SK-N-SH (cell line): Measurements from ENCODE around the gene DUOXA2. TPM values are rescaled to one million over a fixed set of nuclear protein-coding genes. Genes with fewer than 3 reads are reported as not detected.

Experiments
- CTCF ChIA-PET: fragments of 300-600, 350-600 bp; formaldehyde crosslinking; extraction: SDS; loops from one replicate; lab custom pipeline; 2021; lab: Yijun Ruan, JAX
- POLR2A ChIA-PET: fragments of 350-600 bp; sonication (Branson Sonifier 250); formaldehyde crosslinking; extraction: SDS; loops from one replicate; lab custom pipeline; 2020; ENCODE audit warnings: antibody characterized with exemption, inconsistent platforms; lab: Yijun Ruan, JAX
- DNase-seq: peaks from one replicate; pipeline ENCODE4 v3.0.0; 2012
- H2AFZ ChIP-seq: fragments of 200-600 bp; sonication (generic); 2 replicates; pipeline ENCODE4 v1.8.1; 2016; ENCODE audit warnings: antibody characterized with exemption, mild to moderate bottlenecking, low read depth
- H3F3A ChIP-seq: fragments of 200-600 bp; sonication (generic); replicated peaks from 2 replicates; pipeline ENCODE3; 2016; ENCODE audit warnings: antibody characterized with exemption, mild to moderate bottlenecking; ENCODE audit not compliant: insufficient read depth
- H3K27ac ChIP-seq, 2 experiments: fragments of 200-500 bp in 1 of 2; fragments of 200-600 bp in 1 of 2; sonication (Bioruptor generic) in 1 of 2; sonication (generic), shearing (Covaris generic) in 1 of 2; 2 replicates each; pipeline versions ENCODE4 v1.5.1 to v1.6.1; 2014 to 2016; ENCODE audit warnings: low read depth in 2 of 2, inconsistent platforms in 1 of 2, low read length in 1 of 2, mild to moderate bottlenecking in 1 of 2, mixed read lengths in 1 of 2
- H3K27me3 ChIP-seq: fragments of 200-600 bp; sonication (generic), shearing (Covaris generic); 2 replicates; pipeline ENCODE4 v1.6.1; 2016; ENCODE audit warnings: mixed run types; ENCODE audit not compliant: insufficient read depth
- H3K36me3 ChIP-seq, 2 experiments: fragments of 200-500 bp in 1 of 2; fragments of 200-600 bp in 1 of 2; sonication (Bioruptor generic) in 1 of 2; sonication (generic) in 1 of 2; replicated peaks in 1 of 2; 2 replicates each; pipeline versions ENCODE3 to v1.5.1; 2014 to 2016; ENCODE audit warnings: low read length in 1 of 2, mild to moderate bottlenecking in 1 of 2; ENCODE audit not compliant: insufficient read depth in 2 of 2, control insufficient read depth in 1 of 2
- H3K4me1 ChIP-seq, 2 experiments: fragments of 200-500 bp in 1 of 2; fragments of 200-600 bp in 1 of 2; sonication (Bioruptor generic) in 1 of 2; sonication (generic), shearing (Covaris generic) in 1 of 2; 2 replicates each; pipeline versions ENCODE4 v1.5.1 to v1.6.1; 2014 to 2016; ENCODE audit warnings: low read depth in 1 of 2, low read length in 1 of 2, mixed run types in 1 of 2; ENCODE audit not compliant: insufficient read depth in 2 of 2, control insufficient read depth in 1 of 2
- H3K4me2 ChIP-seq: fragments of 200-600 bp; sonication (generic), shearing (Covaris generic); 2 replicates; pipeline ENCODE4 v1.6.1; 2017; ENCODE audit warnings: mixed run types
- H3K4me3 ChIP-seq, 2 experiments: fragments of 200-500 bp in 1 of 2; fragments of 200-600 bp in 1 of 2; sonication (Bioruptor generic) in 1 of 2; sonication (generic), shearing (Covaris generic) in 1 of 2; 2 replicates each; pipeline versions ENCODE4 v1.5.1 to v1.8.1; 2014 to 2016; ENCODE audit warnings: low read depth in 2 of 2, inconsistent platforms in 1 of 2, low read length in 1 of 2, mild to moderate bottlenecking in 1 of 2, mixed read lengths in 1 of 2, moderate library complexity in 1 of 2
- H3K79me2 ChIP-seq: fragments of 200-600 bp; sonication (generic); 2 replicates; pipeline ENCODE4 v1.8.1; 2017; ENCODE audit warnings: mild to moderate bottlenecking; ENCODE audit not compliant: insufficient read depth
- H3K9ac ChIP-seq: fragments of 200-600 bp; sonication (generic); 2 replicates; pipeline ENCODE4 v1.6.1; 2017; ENCODE audit warnings: mixed run types
- H3K9me2 ChIP-seq: fragments of 200-600 bp; sonication (generic); 2 replicates; pipeline ENCODE4 v1.6.1; 2017; ENCODE audit warnings: mixed run types
- H3K9me3 ChIP-seq: fragments of 200-600 bp; sonication (generic); 2 replicates; pipeline ENCODE4 v1.6.1; 2017; ENCODE audit warnings: mixed run types, mild to moderate bottlenecking, moderate library complexity
- H4K20me1 ChIP-seq: fragments of 200-600 bp; sonication (generic); 2 replicates; pipeline ENCODE4 v1.6.1; 2017; ENCODE audit warnings: mild to moderate bottlenecking, mixed run types; ENCODE audit not compliant: insufficient read depth
- CHD2 ChIP-seq: fragments of 150-350 bp; IDR thresholded peaks from 2 replicates; pipeline ENCODE4 v1.6.1; 2018; ENCODE audit warnings: low read length; ENCODE audit not compliant: partially characterized antibody
- ELF1 ChIP-seq: IDR thresholded peaks from 2 replicates; pipeline ENCODE4 v1.4.0; 2012
- EP300 ChIP-seq, 2 experiments: IDR thresholded peaks; 2 replicates each; pipeline versions ENCODE4 v1.4.0 to v1.6.1; 2012; ENCODE audit warnings: borderline replicate concordance in 1 of 2, low read depth in 1 of 2, low read length in 1 of 2
- EZH2phosphoT487 ChIP-seq: fragments of 200-600 bp; sonication (generic); IDR thresholded peaks from 2 replicates; pipeline ENCODE4 v1.6.1; 2017; ENCODE audit warnings: low read depth, mixed run types, mild to moderate bottlenecking, antibody characterized with exemption, moderate library complexity, borderline replicate concordance
- FOXJ3 ChIP-seq: sonication (generic); formaldehyde crosslinking; IDR thresholded peaks from 2 replicates; pipeline ENCODE4 v1.5.1; 2020; ENCODE audit warnings: mild to moderate bottlenecking, missing genetic modification reagents
- FOXM1 ChIP-seq: IDR thresholded peaks from 2 replicates; pipeline ENCODE4 v1.4.0; 2012; ENCODE audit warnings: low read depth, mild to moderate bottlenecking
- GATA2 ChIP-seq: sonication (generic); formaldehyde crosslinking; IDR thresholded peaks from 2 replicates; pipeline ENCODE4 v1.5.0; 2020; ENCODE audit warnings: mild to moderate bottlenecking, missing genetic modification reagents
- NRF1 ChIP-seq: IDR thresholded peaks from 2 replicates; pipeline ENCODE4 v1.6.1; 2012; ENCODE audit warnings: low read depth, mild to moderate bottlenecking, low read length
- POLR2AphosphoS5 ChIP-seq: IDR thresholded peaks from 2 replicates; pipeline ENCODE4 v1.6.1; 2012; ENCODE audit warnings: low read depth, low read length
- RCOR1 ChIP-seq: fragments of 150-350 bp; IDR thresholded peaks from 2 replicates; pipeline ENCODE4 v1.6.1; 2017; ENCODE audit warnings: antibody characterized with exemption, low read length
- RFX5 ChIP-seq: IDR thresholded peaks from 2 replicates; pipeline ENCODE4 v1.6.1; 2012; ENCODE audit warnings: mild to moderate bottlenecking, improper control_type of control experiment, low read length
- TAF1 ChIP-seq: IDR thresholded peaks from 2 replicates; pipeline ENCODE4 v1.6.1; 2012; ENCODE audit warnings: low read depth, mild to moderate bottlenecking, low read length, moderate library complexity, borderline replicate concordance
- TEAD4 ChIP-seq: IDR thresholded peaks from 2 replicates; pipeline ENCODE4 v1.4.0; 2012; ENCODE audit warnings: mild to moderate bottlenecking, borderline replicate concordance; ENCODE audit not compliant: insufficient read depth
- USF1 ChIP-seq: IDR thresholded peaks from 2 replicates; pipeline ENCODE4 v1.4.0; 2012; ENCODE audit warnings: low read depth, borderline replicate concordance
- YY1 ChIP-seq: IDR thresholded peaks from 2 replicates; pipeline ENCODE4 v1.4.0; 2012; ENCODE audit warnings: low read depth, mild to moderate bottlenecking
- WGBS: methylation state at CpG from one replicate; pipeline ENCODE4 v1.1.6; 2017; ENCODE audit warnings: low lambda C conversion rate; 5-methylcytosine and 5-hydroxymethylcytosine counted together
- polyA plus RNA-seq, 3 experiments: library from polyadenylated mRNA; depleted of rRNA; stranded (reverse); fragments of >200 nt; gene quantifications; 2 replicates each; pipeline ENCODE4 v1.2.3, GENCODE V29; 2012
- TF ChIP-seq, protein P1 (sequence below): IDR thresholded peaks from 2 replicates; pipeline ENCODE4 v1.6.1; 2012; ENCODE audit warnings: mild to moderate bottlenecking, low read depth, low read length, moderate library complexity
- TF ChIP-seq, protein P2 (sequence below): IDR thresholded peaks from 2 replicates; pipeline ENCODE4 v1.4.0; 2012; ENCODE audit warnings: low read depth, borderline replicate concordance

Gene DUOXA2
- polyA plus RNA-seq, 1 of the 3 experiments (the other 2 are of a cell fraction) = not detected

GRCh38 chr15:45143946-45144345, 29.8 kb downstream of the DUOXA2 start:
- Histone ChIP-seq H3K4me2 (no peak overlapping the region), H3F3A (no peaks in the 10 kb centered on the region), H4K20me1 (no peaks in the 10 kb centered on the region), H3K79me2 (no peaks in the 10 kb centered on the region), H3K27me3 (no peaks in the 10 kb centered on the region), H3K9ac (no peak overlapping the region), H3K27ac (no peak overlapping the region), H3K36me3 (no peaks in the 10 kb centered on the region), H3K4me1 (peaks cover 11% of the 10 kb centered on the region in 2 experiments; a peak in 3 of 4 replicates), H3K9me3 (no peaks in the 10 kb centered on the region), H3K4me3 (no peak overlapping the region), H2AFZ (no peak overlapping the region)
- 82% methylated on average over 4 of the region's 11 CpGs for WGBS
- no peak for DNase-seq
- TF ChIP-seq NRF1 (no peak), RFX5 (no peak), ELF1 (no peak), FOXJ3 (no peak), RCOR1 (no peak), EZH2phosphoT487 (no peak), TAF1 (no peak), USF1 (no peak), CHD2 (no peak), GATA2 (CRISPR knock-in tag) (no peak), FOXM1 (no peak), POLR2AphosphoS5 (no peak), EP300 (IDR thresholded peaks at IDR 0.05; ENCODE audit: borderline replicate concordance in 1 of 2, low read depth in 1 of 2, low read length in 1 of 2) (no peak), TEAD4 (no peak), YY1 (no peak)
- TF ChIP-seq, protein P1, sequence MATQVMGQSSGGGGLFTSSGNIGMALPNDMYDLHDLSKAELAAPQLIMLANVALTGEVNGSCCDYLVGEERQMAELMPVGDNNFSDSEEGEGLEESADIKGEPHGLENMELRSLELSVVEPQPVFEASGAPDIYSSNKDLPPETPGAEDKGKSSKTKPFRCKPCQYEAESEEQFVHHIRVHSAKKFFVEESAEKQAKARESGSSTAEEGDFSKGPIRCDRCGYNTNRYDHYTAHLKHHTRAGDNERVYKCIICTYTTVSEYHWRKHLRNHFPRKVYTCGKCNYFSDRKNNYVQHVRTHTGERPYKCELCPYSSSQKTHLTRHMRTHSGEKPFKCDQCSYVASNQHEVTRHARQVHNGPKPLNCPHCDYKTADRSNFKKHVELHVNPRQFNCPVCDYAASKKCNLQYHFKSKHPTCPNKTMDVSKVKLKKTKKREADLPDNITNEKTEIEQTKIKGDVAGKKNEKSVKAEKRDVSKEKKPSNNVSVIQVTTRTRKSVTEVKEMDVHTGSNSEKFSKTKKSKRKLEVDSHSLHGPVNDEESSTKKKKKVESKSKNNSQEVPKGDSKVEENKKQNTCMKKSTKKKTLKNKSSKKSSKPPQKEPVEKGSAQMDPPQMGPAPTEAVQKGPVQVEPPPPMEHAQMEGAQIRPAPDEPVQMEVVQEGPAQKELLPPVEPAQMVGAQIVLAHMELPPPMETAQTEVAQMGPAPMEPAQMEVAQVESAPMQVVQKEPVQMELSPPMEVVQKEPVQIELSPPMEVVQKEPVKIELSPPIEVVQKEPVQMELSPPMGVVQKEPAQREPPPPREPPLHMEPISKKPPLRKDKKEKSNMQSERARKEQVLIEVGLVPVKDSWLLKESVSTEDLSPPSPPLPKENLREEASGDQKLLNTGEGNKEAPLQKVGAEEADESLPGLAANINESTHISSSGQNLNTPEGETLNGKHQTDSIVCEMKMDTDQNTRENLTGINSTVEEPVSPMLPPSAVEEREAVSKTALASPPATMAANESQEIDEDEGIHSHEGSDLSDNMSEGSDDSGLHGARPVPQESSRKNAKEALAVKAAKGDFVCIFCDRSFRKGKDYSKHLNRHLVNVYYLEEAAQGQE = no peak
- TF ChIP-seq, protein P2, sequence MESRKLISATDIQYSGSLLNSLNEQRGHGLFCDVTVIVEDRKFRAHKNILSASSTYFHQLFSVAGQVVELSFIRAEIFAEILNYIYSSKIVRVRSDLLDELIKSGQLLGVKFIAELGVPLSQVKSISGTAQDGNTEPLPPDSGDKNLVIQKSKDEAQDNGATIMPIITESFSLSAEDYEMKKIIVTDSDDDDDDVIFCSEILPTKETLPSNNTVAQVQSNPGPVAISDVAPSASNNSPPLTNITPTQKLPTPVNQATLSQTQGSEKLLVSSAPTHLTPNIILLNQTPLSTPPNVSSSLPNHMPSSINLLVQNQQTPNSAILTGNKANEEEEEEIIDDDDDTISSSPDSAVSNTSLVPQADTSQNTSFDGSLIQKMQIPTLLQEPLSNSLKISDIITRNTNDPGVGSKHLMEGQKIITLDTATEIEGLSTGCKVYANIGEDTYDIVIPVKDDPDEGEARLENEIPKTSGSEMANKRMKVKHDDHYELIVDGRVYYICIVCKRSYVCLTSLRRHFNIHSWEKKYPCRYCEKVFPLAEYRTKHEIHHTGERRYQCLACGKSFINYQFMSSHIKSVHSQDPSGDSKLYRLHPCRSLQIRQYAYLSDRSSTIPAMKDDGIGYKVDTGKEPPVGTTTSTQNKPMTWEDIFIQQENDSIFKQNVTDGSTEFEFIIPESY = no peak
- TF ChIP-seq, all 33 proteins: peak for 0
- H3K9me2 ChIP-seq = no peaks in the 10 kb centered on the region
- CTCF ChIA-PET = interaction anchor here (1.4 to 3.2 kb wide), 2 partner anchors 14 to 26 kb away, joined by 6 to 14 read pairs; partner anchors contain the start of genes DUOX1 and DUOXA1
- POLR2A ChIA-PET = interaction anchor here (1.0 kb wide), 1 partner anchor 10 kb away, joined by 3 read pairs; no protein-coding TSS in a partner anchor
